H7 (cell line): ENCODE measurements around the gene LRRK2. TPM values are rescaled to one million over a fixed set of nuclear protein-coding genes. Genes with fewer than 3 reads are reported as not detected.

Source experiments
- DNase-seq: peaks from one replicate; pipeline ENCODE4 v3.0.0; 2012
- H3K27me3 ChIP-seq: 2 replicates; pipeline ENCODE4 v1.6.0; 2011; ENCODE audit warnings: mild to moderate bottlenecking, low read length; ENCODE audit not compliant: control insufficient read depth, insufficient read depth
- H3K36me3 ChIP-seq: replicated peaks from 2 replicates; pipeline ENCODE4 v1.5.1; 2011; ENCODE audit warnings: low read length; ENCODE audit not compliant: control insufficient read depth, insufficient read depth
- H3K4me3 ChIP-seq: 2 replicates; pipeline ENCODE4 v1.5.1; 2011; ENCODE audit warnings: low read depth, mild to moderate bottlenecking, control low read depth, low read length, moderate library complexity; ENCODE audit not compliant: insufficient read depth
- total RNA-seq: library from RNA; depleted of rRNA; stranded (reverse); fragments of >200 nt; shearing (Covaris generic); gene quantifications from 2 replicates; pipeline ENCODE4 v1.2.3, GENCODE V29; 2014

LRRK2 gene
- total RNA-seq, 1 experiment from 2014 or later: 0.14 TPM

- H3K27me3 ChIP-seq: no peaks in the 10 kb centered on the region
- H3K4me3 ChIP-seq: no peak overlapping the region
- no peak for DNase-seq
- no peaks in the 10 kb centered on the region for H3K36me3 ChIP-seq
Observed at GRCh38 chr12:40300490-40300889, 75.7 kb downstream of the LRRK2 start.

GRCh38 chr12:40309001-40309400 is 84.2 kb downstream of the LRRK2 start:
- DNase-seq: no peak
- Histone ChIP-seq H3K27me3 (no peaks in the 10 kb centered on the region), H3K36me3 (no peaks in the 10 kb centered on the region), H3K4me3 (no peak overlapping the region)

- Histone ChIP-seq H3K4me3 (no peak overlapping the region), H3K27me3 (no peaks in the 10 kb centered on the region), H3K36me3 (no peaks in the 10 kb centered on the region)
- DNase-seq: no peak
Observed at GRCh38 chr12:40310211-40310610, 85.4 kb downstream of the LRRK2 start.

- no peak overlapping the region for H3K4me3 ChIP-seq
- no peaks in the 10 kb centered on the region for H3K27me3 ChIP-seq
- DNase-seq: no peak
- H3K36me3 ChIP-seq: no peaks in the 10 kb centered on the region
Observed at GRCh38 chr12:40312196-40312595, 87.4 kb downstream of the LRRK2 start.

GRCh38 chr12:40312982-40313576 is 88.3 kb downstream of the LRRK2 start:
- H3K36me3 ChIP-seq: no peaks in the 10 kb centered on the region
- H3K4me3 ChIP-seq: no peak overlapping the region
- no peaks in the 10 kb centered on the region for H3K27me3 ChIP-seq
- DNase-seq: no peak

GRCh38 chr12:40313928-40314327 is 89.1 kb downstream of the LRRK2 start:
- no peak for DNase-seq
- Histone ChIP-seq H3K36me3 (no peaks in the 10 kb centered on the region), H3K4me3 (no peak overlapping the region), H3K27me3 (no peaks in the 10 kb centered on the region)

- H3K36me3 ChIP-seq: no peaks in the 10 kb centered on the region
- no peak for DNase-seq
- no peak overlapping the region for H3K4me3 ChIP-seq
Observed at GRCh38 chr12:40314927-40315326, 90.1 kb downstream of the LRRK2 start.

GRCh38 chr12:40315375-40315774 is 90.6 kb downstream of the LRRK2 start:
- no peak for DNase-seq

More at GRCh38 chr12:40314927-40315326, 90.1 kb downstream of the LRRK2 start:
- no peaks in the 10 kb centered on the region for H3K27me3 ChIP-seq

GRCh38 chr12:40324261-40324660 is 99.5 kb downstream of the LRRK2 start:
- no peak overlapping the region for H3K4me3 ChIP-seq
- no peak for DNase-seq

More at GRCh38 chr12:40315375-40315774, 90.6 kb downstream of the LRRK2 start:
- Histone ChIP-seq H3K27me3 (no peaks in the 10 kb centered on the region), H3K4me3 (no peak overlapping the region), H3K36me3 (no peaks in the 10 kb centered on the region)

GRCh38 chr12:40325349-40325960 is 100.7 kb downstream of the LRRK2 start:
- no peaks in the 10 kb centered on the region for H3K36me3 ChIP-seq
- H3K4me3 ChIP-seq: no peak overlapping the region
- peak; percentile 44 for DNase-seq
- no peaks in the 10 kb centered on the region for H3K27me3 ChIP-seq

More at GRCh38 chr12:40324261-40324660, 99.5 kb downstream of the LRRK2 start:
- H3K36me3 ChIP-seq: no peaks in the 10 kb centered on the region
- no peaks in the 10 kb centered on the region for H3K27me3 ChIP-seq

- no peak for DNase-seq
Observed at GRCh38 chr12:40327535-40327934, 102.7 kb downstream of the LRRK2 start.

GRCh38 chr12:40330180-40330579 is 105.4 kb downstream of the LRRK2 start:
- DNase-seq: no peak
- H3K27me3 ChIP-seq: no peaks in the 10 kb centered on the region
- no peaks in the 10 kb centered on the region for H3K36me3 ChIP-seq
- no peak overlapping the region for H3K4me3 ChIP-seq

More at GRCh38 chr12:40327535-40327934, 102.7 kb downstream of the LRRK2 start:
- H3K27me3 ChIP-seq: no peaks in the 10 kb centered on the region
- H3K4me3 ChIP-seq: no peak overlapping the region
- no peaks in the 10 kb centered on the region for H3K36me3 ChIP-seq

GRCh38 chr12:40331886-40332285 is 107.1 kb downstream of the LRRK2 start:
- no peak for DNase-seq
- Histone ChIP-seq H3K4me3 (no peak overlapping the region), H3K27me3 (no peaks in the 10 kb centered on the region), H3K36me3 (no peaks in the 10 kb centered on the region)

GRCh38 chr12:40335991-40336390 is 111.2 kb downstream of the LRRK2 start:
- Histone ChIP-seq H3K36me3 (no peaks in the 10 kb centered on the region), H3K27me3 (no peaks in the 10 kb centered on the region), H3K4me3 (no peak overlapping the region)
- DNase-seq: no peak

- DNase-seq: peak; percentile 13
- H3K4me3 ChIP-seq: no peak overlapping the region
- H3K27me3 ChIP-seq: no peaks in the 10 kb centered on the region
Observed at GRCh38 chr12:40336573-40337199, 111.9 kb downstream of the LRRK2 start.

More at GRCh38 chr12:40336573-40337199, 111.9 kb downstream of the LRRK2 start:
- H3K36me3 ChIP-seq: no peaks in the 10 kb centered on the region
